ENCODE results near the gene PHLDB1. TPM values are rescaled to one million over a fixed set of nuclear protein-coding genes. Genes with fewer than 3 reads are reported as not detected.

Gene PHLDB1
- total RNA-seq, 1 donor from 2014 or later, result 179 TPM

GRCh38 chr11:118625976-118626375, 18.6 kb downstream of the PHLDB1 start:
- no peak for FAIRE-seq
- Mint-ChIP-seq H3K27ac (ENCODE audit: unreplicated experiment) (no peak overlapping the region), H3K36me3 (ENCODE audit: low read depth, unreplicated experiment) (peaks cover 13% of the 10 kb centered on the region), H3K27me3 (ENCODE audit: low read depth, unreplicated experiment) (no peaks in the 10 kb centered on the region), H3K4me1 (ENCODE audit: low read depth, unreplicated experiment) (peaks cover 35% of the 10 kb centered on the region), H3K9me3 (ENCODE audit: unreplicated experiment) (peaks cover 1% of the 10 kb centered on the region), H3K4me3 (ENCODE audit: unreplicated experiment) (no peak overlapping the region)
- H3K9me3 ChIP-seq (ENCODE audit: insufficient read depth, low read depth, low read length), result no peaks in the 10 kb centered on the region
- H3K27ac ChIP-seq (ENCODE audit: low read depth, low read length), result no peak overlapping the region
- H3K9ac ChIP-seq (ENCODE audit: low read length), result no peak overlapping the region
- H3K36me3 ChIP-seq (ENCODE audit: insufficient read depth, low read length), result peaks cover 49% of the 10 kb centered on the region
- peaks cover 87% of the 10 kb centered on the region for H4K20me1 ChIP-seq (ENCODE audit: insufficient read depth, low read length)
- no peak overlapping the region for H3K4me3 ChIP-seq (ENCODE audit: insufficient read depth, low read depth, low read length)
- H3K4me2 ChIP-seq (ENCODE audit: low read length), result no peak overlapping the region
- TF ChIP-seq, protein P1, sequence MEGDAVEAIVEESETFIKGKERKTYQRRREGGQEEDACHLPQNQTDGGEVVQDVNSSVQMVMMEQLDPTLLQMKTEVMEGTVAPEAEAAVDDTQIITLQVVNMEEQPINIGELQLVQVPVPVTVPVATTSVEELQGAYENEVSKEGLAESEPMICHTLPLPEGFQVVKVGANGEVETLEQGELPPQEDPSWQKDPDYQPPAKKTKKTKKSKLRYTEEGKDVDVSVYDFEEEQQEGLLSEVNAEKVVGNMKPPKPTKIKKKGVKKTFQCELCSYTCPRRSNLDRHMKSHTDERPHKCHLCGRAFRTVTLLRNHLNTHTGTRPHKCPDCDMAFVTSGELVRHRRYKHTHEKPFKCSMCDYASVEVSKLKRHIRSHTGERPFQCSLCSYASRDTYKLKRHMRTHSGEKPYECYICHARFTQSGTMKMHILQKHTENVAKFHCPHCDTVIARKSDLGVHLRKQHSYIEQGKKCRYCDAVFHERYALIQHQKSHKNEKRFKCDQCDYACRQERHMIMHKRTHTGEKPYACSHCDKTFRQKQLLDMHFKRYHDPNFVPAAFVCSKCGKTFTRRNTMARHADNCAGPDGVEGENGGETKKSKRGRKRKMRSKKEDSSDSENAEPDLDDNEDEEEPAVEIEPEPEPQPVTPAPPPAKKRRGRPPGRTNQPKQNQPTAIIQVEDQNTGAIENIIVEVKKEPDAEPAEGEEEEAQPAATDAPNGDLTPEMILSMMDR (IDR thresholded peaks at IDR 0.05; ENCODE audit: insufficient read depth, low read depth, low read length), result no peak
- no peak for TF ChIP-seq EZH2 (IDR thresholded peaks at IDR 0.05; ENCODE audit: insufficient read depth, low read length)
- DNase-seq (ENCODE audit: low read depth), result no peak
- peaks cover 29% of the 10 kb centered on the region for H3K4me1 ChIP-seq (ENCODE audit: insufficient read depth, low read length)
- no peak overlapping the region for H2AFZ ChIP-seq (ENCODE audit: low read depth, low read length)
- no peaks in the 10 kb centered on the region for H3K27me3 ChIP-seq (ENCODE audit: insufficient read depth, low read length)
- peaks cover 93% of the 10 kb centered on the region for H3K79me2 ChIP-seq (ENCODE audit: insufficient read depth, low read length)

DNA sequence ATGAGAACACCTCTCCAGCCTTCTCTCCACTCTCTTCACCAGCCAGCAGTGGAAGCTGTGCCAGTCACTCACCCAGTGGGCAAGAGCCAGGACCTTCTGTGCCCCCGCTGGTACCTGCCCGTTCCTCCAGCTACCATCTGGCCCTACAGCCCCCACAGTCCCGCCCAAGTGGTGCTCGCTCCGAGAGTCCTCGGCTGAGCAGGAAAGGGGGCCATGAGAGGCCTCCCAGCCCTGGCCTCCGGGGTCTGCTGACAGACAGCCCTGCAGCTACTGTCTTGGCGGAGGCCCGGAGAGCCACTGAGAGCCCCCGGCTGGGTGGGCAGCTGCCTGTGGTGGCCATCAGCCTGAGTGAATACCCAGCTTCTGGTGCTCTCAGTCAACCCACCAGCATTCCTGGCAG, 20.2 kb downstream of the PHLDB1 start:
- DNase-seq (ENCODE audit: low read depth) (no peak), FAIRE-seq (no peak)
- no peak overlapping the region for H3K4me3 Mint-ChIP-seq (ENCODE audit: unreplicated experiment)
- peaks cover 34% of the 10 kb centered on the region for H3K4me1 Mint-ChIP-seq (ENCODE audit: low read depth, unreplicated experiment)
- Histone ChIP-seq H3K4me2 (ENCODE audit: low read length) (no peak overlapping the region), H3K9me3 (ENCODE audit: insufficient read depth, low read depth, low read length) (no peaks in the 10 kb centered on the region), H4K20me1 (ENCODE audit: insufficient read depth, low read length) (peaks cover 95% of the 10 kb centered on the region), H3K27ac (ENCODE audit: low read depth, low read length) (no peak overlapping the region), H3K9ac (ENCODE audit: low read length) (no peak overlapping the region), H3K4me3 (ENCODE audit: insufficient read depth, low read depth, low read length) (no peak overlapping the region), H3K36me3 (ENCODE audit: insufficient read depth, low read length) (peaks cover 65% of the 10 kb centered on the region), H2AFZ (ENCODE audit: low read depth, low read length) (no peak overlapping the region), H3K4me1 (ENCODE audit: insufficient read depth, low read length) (peaks cover 20% of the 10 kb centered on the region), H3K27me3 (ENCODE audit: insufficient read depth, low read length) (no peaks in the 10 kb centered on the region), H3K79me2 (ENCODE audit: insufficient read depth, low read length) (peaks cover 92% of the 10 kb centered on the region)
- TF ChIP-seq, protein P1 (IDR thresholded peaks at IDR 0.05; ENCODE audit: insufficient read depth, low read depth, low read length), result no peak
- TF ChIP-seq EZH2 (IDR thresholded peaks at IDR 0.05; ENCODE audit: insufficient read depth, low read length), result no peak
- no peaks in the 10 kb centered on the region for H3K27me3 Mint-ChIP-seq (ENCODE audit: low read depth, unreplicated experiment)
- peaks cover 22% of the 10 kb centered on the region for H3K36me3 Mint-ChIP-seq (ENCODE audit: low read depth, unreplicated experiment)
- no peak overlapping the region for H3K27ac Mint-ChIP-seq (ENCODE audit: unreplicated experiment)
- H3K9me3 Mint-ChIP-seq (ENCODE audit: unreplicated experiment), result peaks cover 1% of the 10 kb centered on the region

DNA sequence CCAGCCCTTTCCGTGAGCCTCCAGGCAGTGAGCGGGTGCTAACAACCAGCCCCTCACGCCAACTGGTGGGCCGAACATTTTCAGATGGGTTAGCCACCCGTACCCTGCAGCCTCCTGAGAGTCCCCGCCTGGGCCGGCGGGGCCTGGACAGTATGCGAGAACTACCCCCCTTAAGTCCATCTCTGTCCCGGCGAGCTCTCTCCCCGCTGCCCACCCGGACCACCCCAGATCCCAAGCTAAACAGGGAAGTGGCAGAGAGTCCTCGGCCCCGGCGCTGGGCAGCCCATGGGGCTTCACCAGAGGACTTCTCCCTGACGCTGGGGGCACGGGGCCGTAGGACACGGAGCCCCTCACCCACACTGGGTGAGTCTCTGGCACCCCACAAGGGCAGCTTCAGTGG, 20.6 kb downstream of the PHLDB1 start:
- TF ChIP-seq EZH2 (IDR thresholded peaks at IDR 0.05; ENCODE audit: insufficient read depth, low read length), result no peak
- TF ChIP-seq, protein P1 (IDR thresholded peaks at IDR 0.05; ENCODE audit: insufficient read depth, low read depth, low read length), result no peak
- Histone ChIP-seq H2AFZ (ENCODE audit: low read depth, low read length) (no peak overlapping the region), H3K4me2 (ENCODE audit: low read length) (no peak overlapping the region), H3K36me3 (ENCODE audit: insufficient read depth, low read length) (peaks cover 66% of the 10 kb centered on the region), H3K27me3 (ENCODE audit: insufficient read depth, low read length) (no peaks in the 10 kb centered on the region), H3K9me3 (ENCODE audit: insufficient read depth, low read depth, low read length) (no peaks in the 10 kb centered on the region), H3K4me1 (ENCODE audit: insufficient read depth, low read length) (peaks cover 17% of the 10 kb centered on the region), H3K27ac (ENCODE audit: low read depth, low read length) (no peak overlapping the region), H4K20me1 (ENCODE audit: insufficient read depth, low read length) (peaks cover 95% of the 10 kb centered on the region), H3K4me3 (ENCODE audit: insufficient read depth, low read depth, low read length) (no peak overlapping the region), H3K79me2 (ENCODE audit: insufficient read depth, low read length) (peaks cover 92% of the 10 kb centered on the region), H3K9ac (ENCODE audit: low read length) (no peak overlapping the region)
- peaks cover 33% of the 10 kb centered on the region for H3K4me1 Mint-ChIP-seq (ENCODE audit: low read depth, unreplicated experiment)
- DNase-seq (ENCODE audit: low read depth), result no peak
- no peaks in the 10 kb centered on the region for H3K27me3 Mint-ChIP-seq (ENCODE audit: low read depth, unreplicated experiment)
- peaks cover 1% of the 10 kb centered on the region for H3K9me3 Mint-ChIP-seq (ENCODE audit: unreplicated experiment)
- no peak for FAIRE-seq
- H3K36me3 Mint-ChIP-seq (ENCODE audit: low read depth, unreplicated experiment), result peaks cover 27% of the 10 kb centered on the region
- H3K27ac Mint-ChIP-seq (ENCODE audit: unreplicated experiment), result no peak overlapping the region
- H3K4me3 Mint-ChIP-seq (ENCODE audit: unreplicated experiment), result no peak overlapping the region

All from astrocyte (in vitro differentiated cells and primary cell).